Measurements from ENCODE around the gene HOXD10. TPM values are rescaled to one million over a fixed set of nuclear protein-coding genes. Genes with fewer than 3 reads are reported as not detected.

Gene HOXD10
- total RNA-seq, 3 donors from 2014 or later: 1.6 to 5.2 TPM; not detected in 1

DNA sequence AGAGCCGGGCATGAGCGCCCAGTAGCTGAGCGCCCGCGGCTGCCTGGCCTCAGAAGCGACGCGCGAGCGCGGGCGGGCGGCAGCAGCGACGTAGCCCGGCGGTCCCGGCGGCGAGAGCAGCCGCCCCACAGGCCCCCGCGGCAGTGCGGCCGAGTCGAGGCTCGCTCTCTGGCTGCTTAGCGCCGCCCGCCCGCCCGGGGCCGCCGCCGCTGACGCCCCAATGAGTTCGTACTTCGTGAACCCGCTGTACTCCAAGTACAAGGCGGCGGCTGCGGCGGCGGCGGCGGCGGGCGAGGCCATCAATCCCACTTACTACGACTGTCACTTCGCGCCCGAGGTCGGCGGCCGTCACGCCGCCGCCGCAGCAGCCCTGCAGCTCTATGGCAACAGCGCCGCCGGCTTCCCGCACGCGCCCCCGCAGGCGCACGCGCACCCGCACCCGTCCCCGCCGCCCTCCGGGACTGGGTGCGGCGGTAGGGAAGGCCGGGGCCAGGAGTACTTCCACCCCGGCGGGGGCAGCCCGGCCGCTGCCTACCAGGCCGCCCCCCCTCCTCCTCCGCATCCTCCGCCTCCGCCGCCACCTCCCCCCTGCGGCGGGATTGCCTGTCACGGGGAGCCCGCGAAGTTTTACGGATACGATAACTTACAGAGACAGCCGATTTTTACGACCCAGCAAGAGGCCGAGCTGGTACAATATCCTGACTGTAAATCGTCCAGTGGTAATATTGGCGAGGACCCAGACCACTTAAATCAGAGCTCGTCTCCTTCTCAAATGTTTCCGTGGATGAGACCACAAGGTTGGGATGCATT is 13.8 kb downstream of the HOXD10 start:
- peak overlapping the region; percentile 83 to 98 for H3K27ac ChIP-seq
- intact Hi-C loops (cut with DNase I; ENCODE audit: low total_unique reads): loop anchor here (10.0 kb wide), 1 partner anchor 1014 kb away; no protein-coding TSS in a partner anchor

GRCh38 chr2:176130957-176131847 is 14.6 kb downstream of the HOXD10 start:
- peak overlapping the region; percentile 52 to 73 (median 60) for H3K4me3 ChIP-seq
- peaks cover 5 to 77% of the 10 kb centered on the region in 2 donors for H3K27me3 ChIP-seq
- TF ChIP-seq, protein P1, sequence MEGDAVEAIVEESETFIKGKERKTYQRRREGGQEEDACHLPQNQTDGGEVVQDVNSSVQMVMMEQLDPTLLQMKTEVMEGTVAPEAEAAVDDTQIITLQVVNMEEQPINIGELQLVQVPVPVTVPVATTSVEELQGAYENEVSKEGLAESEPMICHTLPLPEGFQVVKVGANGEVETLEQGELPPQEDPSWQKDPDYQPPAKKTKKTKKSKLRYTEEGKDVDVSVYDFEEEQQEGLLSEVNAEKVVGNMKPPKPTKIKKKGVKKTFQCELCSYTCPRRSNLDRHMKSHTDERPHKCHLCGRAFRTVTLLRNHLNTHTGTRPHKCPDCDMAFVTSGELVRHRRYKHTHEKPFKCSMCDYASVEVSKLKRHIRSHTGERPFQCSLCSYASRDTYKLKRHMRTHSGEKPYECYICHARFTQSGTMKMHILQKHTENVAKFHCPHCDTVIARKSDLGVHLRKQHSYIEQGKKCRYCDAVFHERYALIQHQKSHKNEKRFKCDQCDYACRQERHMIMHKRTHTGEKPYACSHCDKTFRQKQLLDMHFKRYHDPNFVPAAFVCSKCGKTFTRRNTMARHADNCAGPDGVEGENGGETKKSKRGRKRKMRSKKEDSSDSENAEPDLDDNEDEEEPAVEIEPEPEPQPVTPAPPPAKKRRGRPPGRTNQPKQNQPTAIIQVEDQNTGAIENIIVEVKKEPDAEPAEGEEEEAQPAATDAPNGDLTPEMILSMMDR (IDR thresholded peaks at IDR 0.05): no peak
- no peaks in the 10 kb centered on the region for H3K36me3 ChIP-seq
- DNase-seq (ENCODE audit: low spot score in 2 of 2): no peak
- peak overlapping the region; percentile 83 to 98 for H3K27ac ChIP-seq
- intact Hi-C loops (cut with DNase I; ENCODE audit: low total_unique reads): loop anchor here (10.0 kb wide), 1 partner anchor 1014 kb away; no protein-coding TSS in a partner anchor
- H3K4me1 ChIP-seq: no peaks in the 10 kb centered on the region
- peaks cover 0 to 3% of the 10 kb centered on the region in 2 donors for H3K9me3 ChIP-seq

More for the DNA sequence above, 13.8 kb downstream of the HOXD10 start:
- TF ChIP-seq POLR2A (IDR thresholded peaks at IDR 0.05) (no peak), POLR2AphosphoS5 (IDR thresholded peaks at IDR 0.05) (peak; percentile 11 to 59 (median 18))
- Histone ChIP-seq H3K4me3 (peak overlapping the region; percentile 52 to 73 (median 60)), H3K9me3 (peaks cover 0 to 3% of the 10 kb centered on the region in 2 donors), H3K36me3 (no peaks in the 10 kb centered on the region), H3K4me1 (no peaks in the 10 kb centered on the region), H3K27me3 (peaks cover 5 to 79% of the 10 kb centered on the region in 2 donors)
- DNase-seq (ENCODE audit: low spot score in 2 of 2): no peak

GRCh38 chr2:176131848-176132158 is 15.2 kb downstream of the HOXD10 start:
- H3K9me3 ChIP-seq: peaks cover 0 to 3% of the 10 kb centered on the region in 2 donors
- no peak for TF ChIP-seq POLR2A (IDR thresholded peaks at IDR 0.05)
- intact Hi-C loops (cut with DNase I; ENCODE audit: low total_unique reads): loop anchor here (10.0 kb wide), 1 partner anchor 1013 kb away; no protein-coding TSS in a partner anchor
- H3K27me3 ChIP-seq: peaks cover 5 to 80% of the 10 kb centered on the region in 2 donors
- no peak for DNase-seq (ENCODE audit: low spot score in 2 of 2)
- no peaks in the 10 kb centered on the region for H3K36me3 ChIP-seq
- H3K4me3 ChIP-seq: peak overlapping the region; percentile 52 to 73 (median 60)
- H3K4me1 ChIP-seq: no peaks in the 10 kb centered on the region
- H3K27ac ChIP-seq: peak overlapping the region; percentile 83 to 98

DNA sequence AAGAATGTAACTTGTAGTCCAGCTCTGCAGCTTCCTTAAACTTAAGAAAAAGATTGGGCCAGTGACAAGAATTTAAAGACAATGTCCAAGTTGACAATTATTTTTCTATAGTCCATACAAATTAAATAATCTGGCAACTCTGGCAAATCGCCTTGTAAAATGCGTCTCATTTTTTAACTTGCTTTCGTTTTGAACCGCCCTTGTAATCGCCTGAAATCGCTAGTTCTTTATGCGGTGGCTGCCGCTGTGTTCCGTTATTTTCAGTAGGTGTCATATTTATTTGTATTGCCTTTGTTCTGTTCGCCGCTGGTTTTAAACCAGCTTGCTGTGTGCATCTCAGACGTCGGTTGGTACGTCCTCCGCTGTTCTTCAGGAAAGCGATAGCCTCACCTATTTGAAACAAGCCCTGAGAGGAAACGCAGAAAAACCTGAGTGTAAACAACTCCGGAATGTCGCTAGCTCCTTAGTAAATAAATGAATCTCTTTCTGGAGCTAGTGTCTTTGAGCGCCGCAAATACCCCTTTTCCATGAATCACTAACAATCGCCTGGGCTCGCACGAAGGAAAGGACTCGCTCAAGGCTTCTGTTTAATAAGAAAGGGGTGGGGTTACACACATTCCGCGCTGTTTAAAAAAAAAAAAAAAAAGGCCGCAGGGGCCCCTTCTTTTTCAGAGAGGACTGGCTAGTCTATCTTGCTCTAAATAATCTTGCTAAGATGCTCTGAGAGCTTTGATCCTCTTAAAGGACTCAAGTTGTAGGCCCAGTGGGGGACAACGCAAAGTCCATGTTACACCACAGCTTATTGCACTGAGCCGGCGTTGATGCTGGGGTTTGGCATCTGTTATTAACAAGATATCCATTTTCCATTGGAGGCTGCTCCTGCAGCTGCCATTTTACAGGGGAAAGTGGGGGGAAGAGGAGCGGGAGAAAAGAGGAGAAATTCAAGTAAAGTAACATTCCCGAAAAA is 15.9 kb downstream of the HOXD10 start:
- Histone ChIP-seq H3K36me3 (no peaks in the 10 kb centered on the region), H3K27ac (peak overlapping the region; percentile 44 to 98), H3K27me3 (peaks cover 5 to 87% of the 10 kb centered on the region in 2 donors), H3K4me3 (peak overlapping the region; percentile 52 to 73 (median 60)), H3K4me1 (no peaks in the 10 kb centered on the region), H3K9me3 (peaks cover 0 to 3% of the 10 kb centered on the region in 2 donors)
- DNase-seq (ENCODE audit: low spot score in 2 of 2): no peak
- intact Hi-C loops (cut with DNase I; ENCODE audit: low total_unique reads): loop anchor here (10.0 kb wide), 1 partner anchor 1012 kb away; no protein-coding TSS in a partner anchor
- TF ChIP-seq POLR2AphosphoS5 (IDR thresholded peaks at IDR 0.05): no peak
- TF ChIP-seq POLR2A (IDR thresholded peaks at IDR 0.05): no peak
- TF ChIP-seq, protein P1 (IDR thresholded peaks at IDR 0.05): no peak

DNA sequence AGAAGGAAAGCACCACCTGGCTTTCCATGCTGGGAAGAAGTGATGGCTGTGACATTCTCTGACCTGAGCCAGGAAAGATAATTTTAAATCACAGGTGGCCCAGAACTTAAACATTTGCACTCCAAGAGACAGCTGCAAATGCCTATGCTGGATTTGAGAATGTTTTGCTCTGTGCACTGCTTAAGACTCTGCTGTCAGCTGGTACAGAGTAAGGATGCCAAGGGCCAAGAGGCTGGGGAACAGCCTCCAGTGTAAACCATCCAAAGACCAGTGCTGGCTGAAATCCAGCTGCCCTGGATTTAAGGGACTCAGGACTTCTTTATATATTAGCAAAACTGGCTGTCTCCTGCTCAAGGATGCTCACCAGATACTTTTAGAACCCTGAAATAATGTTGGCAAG is 16.8 kb downstream of the HOXD10 start:
- Histone ChIP-seq H3K27ac (peak overlapping the region in 1 of 2 donors; percentile 97), H3K4me1 (no peaks in the 10 kb centered on the region), H3K9me3 (peaks cover 0 to 3% of the 10 kb centered on the region in 2 donors), H3K27me3 (peaks cover 5 to 89% of the 10 kb centered on the region in 2 donors), H3K4me3 (no peak overlapping the region), H3K36me3 (no peaks in the 10 kb centered on the region)
- no peak for TF ChIP-seq POLR2AphosphoS5 (IDR thresholded peaks at IDR 0.05)
- TF ChIP-seq POLR2A (IDR thresholded peaks at IDR 0.05): no peak
- TF ChIP-seq, protein P1 (IDR thresholded peaks at IDR 0.05): no peak
- intact Hi-C loops (cut with DNase I; ENCODE audit: low total_unique reads): loop anchor here (10.0 kb wide), 1 partner anchor 1011 kb away; no protein-coding TSS in a partner anchor
- DNase-seq (ENCODE audit: low spot score in 2 of 2): no peak
